HepG2 (cell line): Measurements from ENCODE around the gene LZTR1. TPM values are rescaled to one million over a fixed set of nuclear protein-coding genes. Genes with fewer than 3 reads are reported as not detected.
A peak's percentile ranks its signal among the peaks of the same experiment; 100 is the strongest.

Experiments used
- ATF3 ChIP-seq: sonication (generic); formaldehyde crosslinking; IDR thresholded peaks from 2 replicates; pipeline ENCODE4 v1.4.0; 2020; ENCODE audit warnings: missing genetic modification reagents
- CCDC6 ChIP-seq: sonication (generic); formaldehyde crosslinking; IDR thresholded peaks from 2 replicates; pipeline ENCODE4 v1.8.1; 2022; ENCODE audit warnings: mild to moderate bottlenecking, missing genetic modification reagents, moderate library complexity
- FOXC1 ChIP-seq: sonication (generic); formaldehyde crosslinking; IDR thresholded peaks from 2 replicates; pipeline ENCODE4 v1.8.0; 2022; ENCODE audit warnings: mild to moderate bottlenecking, missing genetic modification reagents, borderline replicate concordance
- LRRFIP1 ChIP-seq: sonication (generic); formaldehyde crosslinking; conservative IDR thresholded peaks from 2 replicates; pipeline ENCODE4 v1.4.0; 2020; ENCODE audit warnings: missing genetic modification reagents
- MAFK ChIP-seq, 2 experiments: IDR thresholded peaks in 1 of 2; conservative IDR thresholded peaks in 1 of 2; 2 replicates each; pipeline ENCODE4 v1.6.1; 2011; ENCODE audit warnings: improper control_type of control experiment in 2 of 2, low read length in 2 of 2
- PHF21A ChIP-seq: sonication (generic); formaldehyde crosslinking; IDR thresholded peaks from 2 replicates; pipeline ENCODE4 v1.5.0; 2020; ENCODE audit warnings: mild to moderate bottlenecking, missing genetic modification reagents
- PLRG1 ChIP-seq: fragments of 450-650 bp; conservative IDR thresholded peaks from 2 replicates; pipeline ENCODE4 v1.6.1; 2016
- PLSCR1 ChIP-seq: sonication (generic); formaldehyde crosslinking; IDR thresholded peaks from 2 replicates; pipeline ENCODE4 v1.5.0; 2020; ENCODE audit warnings: missing genetic modification reagents, mild to moderate bottlenecking, borderline replicate concordance
- POGK ChIP-seq: sonication (generic); formaldehyde crosslinking; conservative IDR thresholded peaks from 2 replicates; pipeline ENCODE4 v1.8.0; 2022; ENCODE audit warnings: mild to moderate bottlenecking, moderate library complexity, missing genetic modification reagents
- ZNF143 ChIP-seq: sonication (generic); formaldehyde crosslinking; IDR thresholded peaks from 2 replicates; pipeline ENCODE4 v1.4.0; 2020; ENCODE audit warnings: missing genetic modification reagents
- ZNF207 ChIP-seq: fragments of 450-650 bp; IDR thresholded peaks from 2 replicates; pipeline ENCODE4 v1.6.1; 2016; ENCODE audit warnings: antibody characterized with exemption, borderline replicate concordance
- ZNF407 ChIP-seq: sonication (generic); formaldehyde crosslinking; IDR thresholded peaks from one replicate; pipeline ENCODE4 v1.5.1; 2020; ENCODE audit warnings: mild to moderate bottlenecking, missing genetic modification reagents; ENCODE audit errors: not compliant biosample characterization
- ZNF652 ChIP-seq: IDR thresholded peaks from 2 replicates; pipeline ENCODE4 v1.6.1; 2016; ENCODE audit warnings: low read depth, borderline replicate concordance
- ZNF749 ChIP-seq: sonication (generic); formaldehyde crosslinking; IDR thresholded peaks from 2 replicates; pipeline ENCODE4 v1.8.0; 2022; ENCODE audit warnings: mild to moderate bottlenecking, missing genetic modification reagents, moderate library complexity, borderline replicate concordance
- ZNF878 ChIP-seq: sonication (generic); formaldehyde crosslinking; IDR thresholded peaks from 2 replicates; pipeline ENCODE4 v1.8.1; 2023; ENCODE audit warnings: mild to moderate bottlenecking, missing genetic modification reagents, moderate library complexity
- polyA plus RNA-seq, 8 experiments: library from polyadenylated mRNA; depleted of rRNA in 3 of 8; stranded (reverse) in 7 of 8; unstranded in 1 of 8; fragments of >200 nt; fragmentation: Illumina TruSeq in 4 of 8; extraction: Trizol in 4 of 8; gene quantifications; 2 replicates each; pipeline versions ENCODE4 v1.2.1 to v1.2.3, GENCODE V29; 2011 to 2016; ENCODE audit warnings: low read depth in 4 of 8, missing spikeins in 1 of 8, mixed read lengths in 1 of 8; ENCODE audit not compliant: insufficient read depth in 1 of 8
- total RNA-seq, 5 experiments: library from RNA; depleted of rRNA; stranded (reverse); fragments of >200 nt; fragmentation: Illumina TruSeq; extraction: Trizol; gene quantifications; 2 replicates each; pipeline ENCODE4 v1.2.3, GENCODE V29; 2016; ENCODE audit warnings: low read depth in 1 of 5

The LZTR1 gene
- total and polyA plus RNA-seq, 2 of the 13 experiments (the other 11 are each of a cell fraction or from before 2014, with no cell fraction given), result 21.8 to 22.4 TPM

- TF ChIP-seq POGK (CRISPR knock-in tag) (peak; percentile 90), ZNF207 (no peak), FOXC1 (CRISPR knock-in tag) (peak; percentile 94), CCDC6 (peak; percentile 98), ATF3 (CRISPR knock-in tag) (0 out of 2 replicates have a peak, but pooled peaks have one; percentile 3), ZNF143 (CRISPR knock-in tag) (peak; percentile 96), PLSCR1 (no peak), ZNF407 (CRISPR knock-in tag) (peak; percentile 96), PHF21A (CRISPR knock-in tag) (no peak), MAFK (conservative IDR thresholded peaks at IDR 0.05 in 1 of 2, IDR thresholded peaks at IDR 0.05 in 1 of 2; ENCODE audit: low read length in 2 of 2) (no peak), ZNF749 (CRISPR knock-in tag) (peak; percentile 81; the same call in 1 of the 2 replicates), LRRFIP1 (CRISPR knock-in tag) (no peak), PLRG1 (no peak), ZNF878 (CRISPR knock-in tag) (no peak), ZNF652 (CRISPR knock-in tag) (no peak)
Measured at GRCh38 chr22:20981787-20982562, at the start of gene LZTR1 (continued).
